ENCODE measurements around the gene DTD2.

Gene DTD2

DNA sequence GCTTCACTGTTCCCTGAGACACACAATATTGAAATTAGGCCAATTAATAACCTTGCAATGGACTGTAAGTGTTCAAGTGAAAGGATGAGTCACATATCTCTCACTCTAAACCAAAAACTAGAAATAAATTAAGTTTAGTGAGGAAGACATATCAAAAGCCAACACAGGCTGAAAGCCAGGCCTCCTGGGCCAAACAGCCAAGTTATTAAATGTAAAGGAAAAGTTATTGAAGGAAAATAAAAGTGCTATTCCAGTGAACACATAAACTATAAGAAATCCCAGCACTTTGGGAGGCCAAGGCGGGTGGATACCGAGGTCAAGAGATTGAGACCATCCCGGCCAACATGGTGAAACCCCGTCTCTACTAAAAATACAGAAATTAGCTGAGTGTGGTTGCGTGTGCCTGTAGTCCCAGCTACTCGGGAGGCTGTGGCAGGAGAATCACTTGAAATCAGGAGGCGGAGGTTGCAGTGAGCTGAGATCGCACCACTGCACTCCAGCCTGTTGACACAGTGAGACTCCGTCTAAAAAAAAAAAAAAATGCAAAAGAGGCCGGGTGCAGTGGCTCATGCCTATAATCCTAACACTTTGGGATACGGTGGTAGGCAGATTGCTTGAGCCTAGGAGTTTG, 26.6 kb downstream of the DTD2 start:
- Mint-ChIP-seq H3K4me1 (ENCODE audit: low read depth) (peaks cover 3% of the 10 kb centered on the region), H3K27me3 (no peaks in the 10 kb centered on the region), H3K4me3 (no peak overlapping the region), H3K9me3 (peaks cover 9% of the 10 kb centered on the region), H3K27ac (no peak overlapping the region), H3K36me3 (ENCODE audit: low read depth) (no peaks in the 10 kb centered on the region)
- intact Hi-C loops (cut with micrococcal nuclease), result no loop called here

DNA sequence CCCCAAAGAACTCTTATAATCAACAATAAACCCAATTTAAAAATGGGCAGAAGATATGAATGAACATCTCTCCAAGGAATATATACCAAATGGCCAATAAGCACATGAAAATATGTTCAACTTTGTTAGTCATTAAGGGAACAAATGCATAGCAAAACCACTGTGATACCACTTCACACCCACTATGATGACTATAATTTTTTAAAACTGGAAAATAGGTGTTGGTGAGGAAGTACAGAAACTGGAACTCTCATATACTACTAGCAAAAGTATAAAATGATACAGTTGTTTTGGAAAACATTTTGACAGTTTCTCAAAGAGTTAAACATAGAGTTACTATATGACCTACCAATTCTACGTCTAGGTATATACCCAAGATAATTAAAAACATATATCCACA, 27.5 kb downstream of the DTD2 start:
- Mint-ChIP-seq H3K27me3 (no peaks in the 10 kb centered on the region), H3K36me3 (ENCODE audit: low read depth) (no peaks in the 10 kb centered on the region), H3K9me3 (peaks cover 9% of the 10 kb centered on the region), H3K4me1 (ENCODE audit: low read depth) (no peaks in the 10 kb centered on the region), H3K27ac (no peak overlapping the region), H3K4me3 (no peak overlapping the region)
- intact Hi-C loops (cut with micrococcal nuclease), result no loop called here

DNA sequence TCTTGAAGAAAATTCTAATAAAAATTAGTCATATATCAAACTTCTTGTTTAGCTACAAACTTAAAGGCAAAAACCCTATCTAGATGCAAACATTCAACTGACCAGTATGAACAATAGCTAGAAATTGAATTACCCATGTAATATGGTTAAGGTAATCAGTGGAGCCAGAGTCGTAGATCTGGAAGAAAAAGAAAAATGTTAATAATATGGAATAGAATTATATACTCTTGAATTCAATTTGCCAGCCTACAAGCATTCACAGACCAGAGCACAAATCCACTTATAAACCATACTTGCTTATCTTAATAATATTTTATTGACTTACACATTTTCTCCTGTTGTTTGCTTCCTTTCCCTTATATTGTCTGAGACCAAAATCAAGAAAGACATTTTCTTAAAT, 29.3 kb downstream of the DTD2 start:
- Mint-ChIP-seq H3K27ac (no peak overlapping the region), H3K36me3 (ENCODE audit: low read depth) (no peaks in the 10 kb centered on the region), H3K9me3 (peaks cover 9% of the 10 kb centered on the region), H3K4me3 (no peak overlapping the region), H3K4me1 (ENCODE audit: low read depth) (no peaks in the 10 kb centered on the region), H3K27me3 (no peaks in the 10 kb centered on the region)
- intact Hi-C loops (cut with micrococcal nuclease), result no loop called here

DNA sequence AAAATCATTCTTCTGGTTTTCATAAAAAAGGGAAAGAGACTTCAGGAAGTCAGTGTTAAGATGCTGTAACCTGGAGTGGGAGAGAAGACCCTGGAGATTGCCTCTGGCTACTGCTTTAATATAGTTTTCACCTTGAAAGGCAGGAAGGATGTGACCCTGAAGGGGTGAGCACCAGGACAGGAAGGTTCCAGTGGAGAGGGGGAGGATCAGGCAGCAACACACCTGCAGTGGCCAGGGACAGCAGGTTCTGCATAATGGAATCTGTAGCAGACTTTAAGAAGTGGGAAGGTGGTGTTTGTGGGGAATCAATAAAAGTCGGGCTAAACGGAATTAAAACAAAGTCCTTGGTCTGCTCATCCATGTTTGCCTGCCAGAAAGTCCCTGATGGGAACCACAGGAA, 30.6 kb downstream of the DTD2 start:
- H3K36me3 Mint-ChIP-seq (ENCODE audit: low read depth), result no peaks in the 10 kb centered on the region
- no peak overlapping the region for H3K4me3 Mint-ChIP-seq
- H3K9me3 Mint-ChIP-seq, result no peaks in the 10 kb centered on the region
- no peaks in the 10 kb centered on the region for H3K27me3 Mint-ChIP-seq
- H3K27ac Mint-ChIP-seq, result no peak overlapping the region
- H3K4me1 Mint-ChIP-seq (ENCODE audit: low read depth), result peaks cover 3% of the 10 kb centered on the region
- intact Hi-C loops (cut with micrococcal nuclease), result no loop called here

DNA sequence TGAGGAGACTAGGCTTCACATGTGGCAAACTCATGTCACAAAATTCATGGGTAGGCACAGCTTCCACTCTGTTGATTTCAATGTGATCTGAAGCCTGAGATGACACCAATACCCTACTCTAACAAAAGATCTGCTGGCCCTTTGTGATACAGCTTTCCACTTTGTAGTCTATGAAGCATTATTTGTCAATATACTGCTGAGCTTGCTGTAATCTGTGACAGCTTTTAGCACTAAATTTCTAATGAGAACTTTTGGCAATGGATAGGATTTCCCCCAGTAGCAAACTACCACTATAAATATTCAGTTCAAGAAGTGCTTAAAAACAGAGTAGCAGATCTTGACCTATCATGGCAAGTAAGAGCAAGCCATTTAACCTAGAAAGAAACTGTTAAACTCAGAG, 31.4 kb downstream of the DTD2 start:
- H3K27ac Mint-ChIP-seq, result no peak overlapping the region
- intact Hi-C loops (cut with micrococcal nuclease), result no loop called here
- H3K36me3 Mint-ChIP-seq (ENCODE audit: low read depth), result no peaks in the 10 kb centered on the region
- no peaks in the 10 kb centered on the region for H3K9me3 Mint-ChIP-seq
- no peaks in the 10 kb centered on the region for H3K27me3 Mint-ChIP-seq
- peaks cover 10% of the 10 kb centered on the region for H3K4me1 Mint-ChIP-seq (ENCODE audit: low read depth)
- no peak overlapping the region for H3K4me3 Mint-ChIP-seq

DNA sequence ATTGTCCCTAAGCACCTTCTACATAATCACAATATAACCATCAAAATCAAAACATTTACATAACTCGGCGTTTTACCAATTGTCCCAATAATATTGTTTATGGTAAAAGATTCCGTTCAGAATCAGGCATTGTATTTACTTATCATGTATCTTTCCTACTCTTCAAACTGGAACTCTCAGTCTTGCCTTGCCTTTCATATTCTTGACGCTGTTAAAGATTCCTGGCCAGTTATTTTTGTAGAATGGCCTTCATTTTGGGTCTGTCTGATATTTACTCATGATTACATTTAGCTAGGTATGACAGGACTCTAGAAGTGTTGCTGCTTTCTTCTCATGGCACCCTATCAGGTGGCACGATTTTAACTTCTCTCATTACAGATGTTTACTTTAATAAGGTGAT, 36.1 kb downstream of the DTD2 start:
- intact Hi-C loops (cut with micrococcal nuclease), result loop anchor here (5.0 kb wide), 1 partner anchor 656 kb away; the partner anchor contains the start of gene ARHGAP5
- Mint-ChIP-seq H3K27ac (peak overlapping the region; percentile 94), H3K4me1 (ENCODE audit: low read depth) (peaks cover 32% of the 10 kb centered on the region), H3K36me3 (ENCODE audit: low read depth) (peaks cover 23% of the 10 kb centered on the region), H3K27me3 (no peaks in the 10 kb centered on the region), H3K9me3 (no peaks in the 10 kb centered on the region), H3K4me3 (peak overlapping the region; percentile 97)

DNA sequence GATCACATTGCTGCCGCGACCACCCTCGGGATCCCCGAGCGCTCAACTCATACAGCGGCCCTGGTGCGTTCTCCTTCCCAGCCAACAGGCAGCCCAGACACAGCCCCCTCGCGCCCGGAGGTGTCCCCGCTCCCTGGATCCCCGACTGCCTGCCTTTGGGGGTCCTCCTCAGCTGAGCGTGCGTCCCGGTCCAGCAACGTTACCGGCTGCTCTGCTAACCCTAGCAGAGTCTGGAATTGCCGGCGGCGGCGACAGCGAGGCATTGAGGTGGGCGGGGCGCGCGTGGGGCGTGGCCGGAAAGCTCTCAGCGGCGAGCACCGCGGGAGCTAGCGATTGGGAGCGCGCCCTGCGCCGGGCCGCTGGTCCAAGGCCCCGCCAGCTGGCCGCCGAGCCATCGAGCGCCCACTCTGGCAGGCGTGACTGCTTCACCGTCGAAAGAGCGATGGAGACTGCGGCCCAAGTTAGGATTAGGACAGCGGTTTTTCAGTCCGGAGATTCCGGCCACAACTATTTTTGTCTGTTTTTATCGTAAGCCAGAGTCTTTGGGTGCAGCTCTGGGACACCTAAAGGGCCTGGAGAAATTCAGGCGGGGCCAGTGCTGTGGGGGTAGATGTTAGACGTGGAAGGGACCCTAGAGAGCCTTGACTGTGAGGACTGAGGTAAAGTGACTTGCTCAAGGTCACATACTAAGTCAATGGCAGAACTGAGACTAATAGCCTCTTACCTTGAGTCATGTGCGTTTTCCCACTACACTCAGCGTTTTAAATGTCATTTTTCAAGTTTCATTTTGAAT, 36.8 kb downstream of the DTD2 start, which contains the start of gene HEATR5A:
HEATR5A (minus strand) TSS at position 232 of the 793 bp plus-strand sequence. CDS start 17,575 bp downstream, outside the sequence.
- H3K4me3 Mint-ChIP-seq, result peak within 1 kb of the TSS; percentile 97
- no peaks in the 10 kb centered on the region for H3K27me3 Mint-ChIP-seq

DNA sequence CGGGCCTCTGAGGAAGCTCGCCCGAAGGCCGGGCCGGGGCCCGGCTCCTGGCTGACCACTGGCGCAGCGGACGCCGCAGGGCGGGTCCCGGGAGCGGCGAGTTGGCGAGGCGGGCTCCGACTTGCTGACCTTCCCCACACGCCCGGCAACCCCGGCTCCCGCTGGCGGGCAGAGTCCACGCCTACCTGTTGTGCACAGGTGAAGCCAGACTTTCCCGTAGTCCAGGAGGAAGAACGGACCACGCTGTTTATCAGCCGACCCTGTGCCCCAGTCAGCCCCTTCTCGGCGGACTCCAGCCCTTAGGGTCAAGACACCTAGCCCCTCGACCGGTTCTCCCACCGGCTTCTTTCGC, 37.4 kb downstream of the DTD2 start:
- intact Hi-C loops (cut with micrococcal nuclease), result loop anchor here (2.0 to 5.0 kb wide), 2 partner anchors 37 to 657 kb away; partner anchors contain the start of genes ARHGAP5 and DTD2
- Mint-ChIP-seq H3K27ac (peak overlapping the region; percentile 94), H3K4me3 (peak overlapping the region; percentile 97), H3K36me3 (ENCODE audit: low read depth) (peaks cover 23% of the 10 kb centered on the region), H3K4me1 (ENCODE audit: low read depth) (peaks cover 36% of the 10 kb centered on the region), H3K9me3 (no peaks in the 10 kb centered on the region), H3K27me3 (no peaks in the 10 kb centered on the region)

More for the DNA sequence above, 36.8 kb downstream of the DTD2 start, which contains the start of gene HEATR5A:
- H3K27ac Mint-ChIP-seq, result peak within 1 kb of the TSS; percentile 94
- peaks cover 32% of the 10 kb centered on the region for H3K4me1 Mint-ChIP-seq (ENCODE audit: low read depth)
- H3K36me3 Mint-ChIP-seq (ENCODE audit: low read depth), result peaks cover 23% of the 10 kb centered on the region
- H3K9me3 Mint-ChIP-seq, result no peaks in the 10 kb centered on the region
- intact Hi-C loops (cut with micrococcal nuclease), result loop anchor here (5.0 kb wide), 1 partner anchor 657 kb away; the partner anchor contains the start of gene ARHGAP5

DNA sequence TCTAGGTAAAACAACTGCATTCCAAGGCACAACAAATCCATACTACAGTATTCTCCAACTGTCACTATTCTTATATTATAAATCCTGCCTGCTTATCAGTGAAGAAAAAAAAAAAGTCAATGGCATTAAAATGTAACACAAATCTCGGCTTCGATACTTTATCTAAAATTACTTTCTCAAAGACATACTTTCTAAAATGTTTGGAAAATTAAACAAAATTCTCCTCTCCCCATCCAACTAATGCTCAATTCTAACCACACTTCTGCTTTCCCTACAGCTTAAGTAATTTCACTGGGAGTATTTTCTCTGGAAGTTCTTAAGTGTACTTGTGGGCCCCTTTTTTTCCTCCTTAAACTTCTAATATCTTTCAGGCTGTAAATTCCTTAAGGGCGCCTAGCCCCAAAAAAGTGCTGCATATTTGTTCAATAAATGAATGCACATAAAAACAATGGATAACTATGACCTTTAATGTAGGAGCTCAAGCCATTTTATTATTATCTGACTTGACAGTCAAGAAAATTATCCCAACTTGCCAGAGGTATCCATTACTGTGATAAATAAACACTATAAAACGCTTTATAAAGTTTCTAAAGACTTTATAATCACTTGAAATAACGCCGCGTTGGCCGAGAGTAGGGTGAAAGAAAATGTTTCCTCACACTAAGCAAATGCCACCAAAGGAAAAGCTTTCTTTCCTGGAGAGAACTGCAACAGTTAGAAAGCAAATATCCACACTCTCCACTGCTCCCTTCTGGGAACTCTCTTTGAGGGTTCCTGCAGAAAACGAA, 37.9 kb downstream of the DTD2 start:
- Mint-ChIP-seq H3K4me3 (peak overlapping the region; percentile 97), H3K36me3 (ENCODE audit: low read depth) (peaks cover 23% of the 10 kb centered on the region), H3K9me3 (no peaks in the 10 kb centered on the region), H3K27me3 (no peaks in the 10 kb centered on the region), H3K27ac (peak overlapping the region; percentile 94), H3K4me1 (ENCODE audit: low read depth) (peaks cover 42% of the 10 kb centered on the region)
- intact Hi-C loops (cut with micrococcal nuclease), result loop anchor here (2.0 kb wide), 1 partner anchor 37 kb away; the partner anchor contains the start of gene DTD2

DNA sequence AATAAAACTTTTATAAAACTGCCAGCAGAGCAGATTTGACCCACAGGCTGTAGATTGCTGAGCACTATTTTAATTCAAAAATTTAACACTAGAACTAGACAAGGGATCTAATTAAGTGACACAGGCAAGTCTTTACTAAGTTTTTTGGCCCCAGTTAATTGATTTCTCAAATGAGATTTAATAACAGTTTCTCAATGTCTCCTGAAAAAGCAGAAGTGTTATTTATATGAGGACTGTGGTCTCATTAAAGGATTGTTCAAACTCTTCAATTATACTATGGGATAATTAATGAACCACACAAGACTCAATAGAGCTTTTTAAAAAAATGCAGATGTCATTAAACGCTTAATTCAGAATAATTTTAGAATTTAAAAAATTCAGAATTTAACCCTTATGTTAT, 38.9 kb downstream of the DTD2 start:
- peaks cover 50% of the 10 kb centered on the region for H3K4me1 Mint-ChIP-seq (ENCODE audit: low read depth)
- no peak overlapping the region for H3K27ac Mint-ChIP-seq
- intact Hi-C loops (cut with micrococcal nuclease), result loop anchor here (2.0 kb wide), 1 partner anchor 38 kb away; the partner anchor contains the start of gene DTD2
- no peaks in the 10 kb centered on the region for H3K27me3 Mint-ChIP-seq
- peaks cover 23% of the 10 kb centered on the region for H3K36me3 Mint-ChIP-seq (ENCODE audit: low read depth)
- no peaks in the 10 kb centered on the region for H3K9me3 Mint-ChIP-seq
- H3K4me3 Mint-ChIP-seq, result no peak overlapping the region

DNA sequence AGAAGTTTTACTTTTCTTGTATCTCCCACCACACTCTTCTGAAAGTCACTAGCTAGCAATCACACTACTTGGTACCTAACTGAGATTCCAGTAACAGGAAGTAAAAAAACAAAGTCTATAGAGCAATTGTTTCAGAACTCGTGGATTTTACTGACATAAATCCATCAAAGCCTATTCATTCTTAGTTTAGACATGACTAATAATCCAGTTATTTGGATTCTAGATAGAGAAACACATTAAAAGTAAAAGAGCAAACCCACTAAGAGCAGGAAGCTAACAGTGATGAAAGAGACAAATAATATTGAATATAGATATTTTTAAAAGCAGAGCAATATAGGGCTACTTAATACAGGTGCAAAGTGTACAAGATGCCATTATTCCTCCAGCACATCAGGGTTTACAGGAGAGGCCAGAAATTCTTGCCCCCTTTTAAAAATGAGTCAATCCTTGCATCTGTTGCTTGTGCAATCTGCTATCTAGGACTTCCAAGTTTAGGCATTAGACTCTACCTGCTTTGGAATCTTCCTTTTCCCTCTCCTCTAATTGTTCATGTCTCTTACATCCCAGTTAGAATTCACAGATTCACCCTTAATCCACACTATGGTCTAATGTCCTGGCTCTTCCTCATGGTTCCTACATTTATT, 43.0 kb downstream of the DTD2 start:
- peaks cover 55% of the 10 kb centered on the region for H3K4me1 Mint-ChIP-seq (ENCODE audit: low read depth)
- no peaks in the 10 kb centered on the region for H3K27me3 Mint-ChIP-seq
- no peaks in the 10 kb centered on the region for H3K9me3 Mint-ChIP-seq
- H3K27ac Mint-ChIP-seq, result peak overlapping the region; percentile 36
- H3K4me3 Mint-ChIP-seq, result no peak overlapping the region
- intact Hi-C loops (cut with micrococcal nuclease), result no loop called here
- peaks cover 15% of the 10 kb centered on the region for H3K36me3 Mint-ChIP-seq (ENCODE audit: low read depth)

DNA sequence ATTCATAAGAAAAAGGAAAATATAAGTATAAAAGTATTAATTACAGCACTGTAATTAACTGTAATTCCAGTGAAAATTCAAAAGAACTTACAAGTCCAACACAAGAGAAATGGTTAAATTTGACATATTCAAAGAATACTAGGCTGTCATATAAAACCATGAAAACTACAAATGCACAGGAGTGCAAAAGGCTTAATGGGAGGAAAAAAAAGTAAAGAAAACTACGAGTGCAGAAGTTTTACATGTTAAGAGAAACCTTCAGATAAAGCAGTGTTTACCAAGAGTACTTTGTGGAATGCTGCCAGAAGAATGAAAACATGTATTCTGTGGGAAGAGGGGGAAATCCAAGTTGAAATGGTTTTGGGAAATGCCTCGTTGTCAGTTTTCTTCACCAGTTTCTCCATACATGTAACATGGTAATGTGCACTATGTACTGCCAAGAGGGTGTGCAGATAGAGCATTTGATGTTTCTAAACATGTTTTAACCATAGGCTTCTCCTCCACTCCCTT, 46.0 kb downstream of the DTD2 start:
- no peak overlapping the region for H3K4me3 Mint-ChIP-seq
- no peaks in the 10 kb centered on the region for H3K27me3 Mint-ChIP-seq
- peaks cover 43% of the 10 kb centered on the region for H3K4me1 Mint-ChIP-seq (ENCODE audit: low read depth)
- no peaks in the 10 kb centered on the region for H3K9me3 Mint-ChIP-seq
- intact Hi-C loops (cut with micrococcal nuclease), result no loop called here
- H3K27ac Mint-ChIP-seq, result peak overlapping the region; percentile 41
- H3K36me3 Mint-ChIP-seq (ENCODE audit: low read depth), result no peaks in the 10 kb centered on the region

DNA sequence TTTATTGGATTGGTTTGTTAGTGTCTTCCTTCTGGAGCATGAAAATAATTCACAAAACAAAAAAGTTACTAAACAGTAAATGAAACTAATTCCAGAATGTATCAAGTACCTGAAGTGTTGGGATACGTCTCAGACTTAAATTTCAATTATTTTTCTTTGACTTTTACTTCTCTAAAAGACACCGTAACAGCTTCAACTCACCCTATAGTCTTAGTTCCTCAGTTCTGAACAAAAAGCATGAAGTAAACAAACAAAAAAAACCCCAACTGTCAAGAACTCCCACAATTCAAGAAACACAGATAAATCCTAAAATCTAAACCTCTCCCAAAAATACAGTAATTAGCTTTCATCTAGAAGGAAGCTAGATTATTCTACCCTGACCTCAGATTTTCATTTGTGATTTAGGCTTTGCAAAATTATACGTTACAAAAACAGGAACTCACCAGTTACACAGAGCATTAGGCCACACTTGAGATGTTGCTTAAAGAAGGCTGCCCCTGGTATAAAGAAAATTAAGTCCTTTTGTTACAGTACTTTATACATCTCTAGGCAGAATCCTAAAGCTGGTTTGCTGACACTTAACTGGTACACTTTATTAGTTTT, 47.2 kb downstream of the DTD2 start:
- Mint-ChIP-seq H3K4me3 (peak overlapping the region; percentile 74), H3K4me1 (ENCODE audit: low read depth) (peaks cover 40% of the 10 kb centered on the region), H3K27ac (peak overlapping the region; percentile 95), H3K9me3 (no peaks in the 10 kb centered on the region), H3K27me3 (no peaks in the 10 kb centered on the region), H3K36me3 (ENCODE audit: low read depth) (no peaks in the 10 kb centered on the region)
- intact Hi-C loops (cut with micrococcal nuclease), result no loop called here
